ENCODE data around the gene CCSER1.

The CCSER1 gene

GRCh38 chr4:91630054-91630453 lies 1502.9 kb downstream of the CCSER1 start:
- DNase-seq (ENCODE audit: low read depth in 1 of 2, low spot score in 1 of 2), result no peak

GRCh38 chr4:91630764-91631163 lies 1503.6 kb downstream of the CCSER1 start:
- no peak for DNase-seq (ENCODE audit: low read depth in 1 of 2, low spot score in 1 of 2)

- no peak for DNase-seq (ENCODE audit: low read depth in 1 of 2, low spot score in 1 of 2)
Measured at GRCh38 chr4:91631335-91631734, 1504.1 kb downstream of the CCSER1 start.

- no peak for DNase-seq (ENCODE audit: low read depth in 1 of 2, low spot score in 1 of 2)
Measured at GRCh38 chr4:91636083-91636482, 1508.9 kb downstream of the CCSER1 start.

Measured in activated CD4-positive, alpha-beta T cell treated with anti-CD3 and anti-CD28 coated beads, Interleukin-2, amount 50 U/mL, for 24 hours (primary cell).